Breast epithelium (tissue), 3 donors: ENCODE measurements around the gene BRICD5.

Source experiments
- POLR2AphosphoS5 ChIP-seq, 3 donors: sonication (generic); formaldehyde crosslinking; IDR thresholded peaks; one replicate each; pipeline ENCODE4 v1.6.1; 2017; ENCODE audit warnings: antibody characterized with exemption in 3 of 3
- TF ChIP-seq, protein P1 (sequence below), 3 donors: fragments of 450-650 bp; IDR thresholded peaks; one replicate each; pipeline ENCODE4 v1.5.1; 2016 to 2017; ENCODE audit warnings: antibody characterized with exemption in 3 of 3, mild to moderate bottlenecking in 3 of 3, moderate library complexity in 3 of 3

- TF ChIP-seq, protein P1, sequence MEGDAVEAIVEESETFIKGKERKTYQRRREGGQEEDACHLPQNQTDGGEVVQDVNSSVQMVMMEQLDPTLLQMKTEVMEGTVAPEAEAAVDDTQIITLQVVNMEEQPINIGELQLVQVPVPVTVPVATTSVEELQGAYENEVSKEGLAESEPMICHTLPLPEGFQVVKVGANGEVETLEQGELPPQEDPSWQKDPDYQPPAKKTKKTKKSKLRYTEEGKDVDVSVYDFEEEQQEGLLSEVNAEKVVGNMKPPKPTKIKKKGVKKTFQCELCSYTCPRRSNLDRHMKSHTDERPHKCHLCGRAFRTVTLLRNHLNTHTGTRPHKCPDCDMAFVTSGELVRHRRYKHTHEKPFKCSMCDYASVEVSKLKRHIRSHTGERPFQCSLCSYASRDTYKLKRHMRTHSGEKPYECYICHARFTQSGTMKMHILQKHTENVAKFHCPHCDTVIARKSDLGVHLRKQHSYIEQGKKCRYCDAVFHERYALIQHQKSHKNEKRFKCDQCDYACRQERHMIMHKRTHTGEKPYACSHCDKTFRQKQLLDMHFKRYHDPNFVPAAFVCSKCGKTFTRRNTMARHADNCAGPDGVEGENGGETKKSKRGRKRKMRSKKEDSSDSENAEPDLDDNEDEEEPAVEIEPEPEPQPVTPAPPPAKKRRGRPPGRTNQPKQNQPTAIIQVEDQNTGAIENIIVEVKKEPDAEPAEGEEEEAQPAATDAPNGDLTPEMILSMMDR (IDR thresholded peaks at IDR 0.05), result no peak
- TF ChIP-seq POLR2AphosphoS5 (IDR thresholded peaks at IDR 0.05), result no peak
Measured at GRCh38 chr16:2233872-2234812, 23.5 kb upstream of the BRICD5 start.
